IMR-90 (cell line): ENCODE data around the gene PYGL. TPM values are rescaled to one million over a fixed set of nuclear protein-coding genes. Genes with fewer than 3 reads are reported as not detected.

Experiments
- ATAC-seq: fragments of 200-7000 bp; cut with Tn5 transposase; 2 replicates; pipeline ENCODE4 v1.9.1; 2020; ENCODE audit warnings: low read depth, mild to moderate bottlenecking, moderate library complexity
- BruUV-seq: library from RNA; stranded (reverse); fragments of 400-500 nt; replicated peaks from 2 replicates; lab custom pipeline; 2021; lab: Mats Ljungman, UMichigan
- CTCF ChIA-PET: fragments of 300-600 bp; formaldehyde crosslinking; extraction: SDS; loops from one replicate; lab custom pipeline; 2021; ENCODE audit warnings: antibody characterized with exemption; lab: Yijun Ruan, JAX
- POLR2A ChIA-PET: fragments of 300-600 bp; sonication (Branson Sonifier 250); formaldehyde crosslinking; loops from one replicate; lab custom pipeline; 2022; ENCODE audit warnings: antibody characterized with exemption; ENCODE audit not compliant: unreplicated experiment; lab: Charles Lee
- DNase-seq: peaks from one replicate; pipeline ENCODE4 v3.0.0; 2013
- H2AFZ ChIP-seq: replicated peaks from 2 replicates; pipeline ENCODE3; 2013; ENCODE audit warnings: low read length, mild to moderate bottlenecking; ENCODE audit not compliant: poor library complexity
- H2AK5ac ChIP-seq: 2 replicates; pipeline ENCODE4 v1.6.1; 2013; ENCODE audit warnings: low read depth, low read length, inconsistent platforms
- H2AK9ac ChIP-seq: replicated peaks from 2 replicates; pipeline ENCODE3; 2013; ENCODE audit warnings: mild to moderate bottlenecking, low read depth, low read length, moderate library complexity; ENCODE audit not compliant: poor library complexity
- H2BK120ac ChIP-seq: 2 replicates; pipeline ENCODE4 v1.6.1; 2013; ENCODE audit warnings: low read depth, low read length, inconsistent platforms
- H2BK15ac ChIP-seq: 3 replicates; pipeline ENCODE4 v1.6.1; 2013; ENCODE audit warnings: low read depth, low read length, inconsistent platforms
- H2BK20ac ChIP-seq: 2 replicates; pipeline ENCODE4 v1.6.1; 2013; ENCODE audit warnings: low read depth, mild to moderate bottlenecking, inconsistent platforms, low read length, moderate library complexity
- H2BK5ac ChIP-seq: 2 replicates; pipeline ENCODE4 v1.6.1; 2013; ENCODE audit warnings: mild to moderate bottlenecking, low read depth, low read length, inconsistent platforms; ENCODE audit not compliant: poor library complexity, severe bottlenecking
- H3K14ac ChIP-seq: replicated peaks from 2 replicates; pipeline ENCODE4 v1.6.1; 2013; ENCODE audit warnings: low read depth, low read length, inconsistent platforms
- H3K18ac ChIP-seq: 2 replicates; pipeline ENCODE4 v1.6.1; 2013; ENCODE audit warnings: low read depth, low read length, control low read depth
- H3K23ac ChIP-seq: 2 replicates; pipeline ENCODE4 v1.6.1; 2013; ENCODE audit warnings: low read depth, low read length, inconsistent platforms
- H3K27ac ChIP-seq: 2 replicates; pipeline ENCODE4 v1.5.1; 2013; ENCODE audit warnings: mild to moderate bottlenecking, control low read depth, low read length; ENCODE audit not compliant: insufficient read depth
- H3K27me3 ChIP-seq: 2 replicates; pipeline ENCODE4 v1.6.1; 2013; ENCODE audit warnings: low read length; ENCODE audit not compliant: control insufficient read depth, insufficient read depth
- H3K36me3 ChIP-seq: 2 replicates; pipeline ENCODE4 v1.6.1; 2013; ENCODE audit warnings: low read length, mixed read lengths; ENCODE audit not compliant: control insufficient read depth, insufficient read depth
- H3K4ac ChIP-seq: 2 replicates; pipeline ENCODE4 v1.6.1; 2013; ENCODE audit warnings: low read depth, low read length, inconsistent platforms
- H3K4me1 ChIP-seq: 2 replicates; pipeline ENCODE4 v1.6.1; 2013; ENCODE audit warnings: low read length, mixed read lengths; ENCODE audit not compliant: control insufficient read depth, insufficient read depth
- H3K4me2 ChIP-seq: 2 replicates; pipeline ENCODE4 v1.6.1; 2013; ENCODE audit warnings: low read depth, mild to moderate bottlenecking, control low read depth, low read length, moderate library complexity
- H3K4me3 ChIP-seq: 2 replicates; pipeline ENCODE4 v1.5.1; 2013; ENCODE audit warnings: low read depth, mild to moderate bottlenecking, control low read depth, low read length, moderate library complexity; ENCODE audit not compliant: insufficient read depth
- H3K56ac ChIP-seq: 2 replicates; pipeline ENCODE4 v1.6.1; 2013; ENCODE audit warnings: low read length, inconsistent platforms; ENCODE audit not compliant: insufficient read depth; ENCODE audit errors: extremely low read depth
- H3K79me1 ChIP-seq, 2 experiments: 2 replicates each; pipeline ENCODE4 v1.6.1; 2013; ENCODE audit warnings: low read length in 2 of 2, inconsistent platforms in 1 of 2, low read depth in 1 of 2
- H3K9ac ChIP-seq: 2 replicates; pipeline ENCODE4 v1.6.1; 2013; ENCODE audit warnings: low read depth, low read length, control low read depth
- H3K9me1 ChIP-seq: 2 replicates; pipeline ENCODE4 v1.6.1; 2013; ENCODE audit warnings: low read length, inconsistent platforms; ENCODE audit not compliant: insufficient read depth
- H3K9me3 ChIP-seq: 2 replicates; pipeline ENCODE4 v1.6.1; 2013; ENCODE audit warnings: low read length; ENCODE audit not compliant: control insufficient read depth, insufficient read depth
- H4K20me1 ChIP-seq: 2 replicates; pipeline ENCODE4 v1.6.1; 2013; ENCODE audit warnings: low read length, inconsistent platforms; ENCODE audit not compliant: insufficient read depth
- H4K5ac ChIP-seq: 2 replicates; pipeline ENCODE4 v1.6.1; 2013; ENCODE audit warnings: mild to moderate bottlenecking, low read depth, low read length, control low read depth
- H4K8ac ChIP-seq, 2 experiments: 2 replicates each; pipeline ENCODE4 v1.6.1; 2013; ENCODE audit warnings: low read depth in 2 of 2, low read length in 2 of 2, control low read depth in 1 of 2, inconsistent platforms in 1 of 2
- H4K91ac ChIP-seq: 2 replicates; pipeline ENCODE4 v1.6.1; 2013; ENCODE audit warnings: low read depth, low read length, inconsistent platforms; ENCODE audit not compliant: insufficient read depth
- BHLHE40 ChIP-seq: fragments of 150-350 bp; IDR thresholded peaks from 2 replicates; pipeline ENCODE4 v1.6.1; 2016; ENCODE audit warnings: mild to moderate bottlenecking, low read depth, low read length
- CEBPB ChIP-seq: IDR thresholded peaks from 2 replicates; pipeline ENCODE4 v1.6.1; 2012; ENCODE audit warnings: low read depth, low read length, improper control_type of control experiment
- CHD1 ChIP-seq: IDR thresholded peaks from 2 replicates; pipeline ENCODE4 v1.6.1; 2012; ENCODE audit warnings: low read depth, low read length, improper control_type of control experiment
- FOS ChIP-seq: fragments of 150-350 bp; IDR thresholded peaks from 2 replicates; pipeline ENCODE4 v1.6.1; 2016; ENCODE audit warnings: low read depth, low read length
- MXI1 ChIP-seq: IDR thresholded peaks from 2 replicates; pipeline ENCODE4 v1.6.1; 2012; ENCODE audit warnings: low read depth, mild to moderate bottlenecking, low read length, moderate library complexity, borderline replicate concordance
- NFE2L2 ChIP-seq: fragments of 150-350 bp; IDR thresholded peaks from 2 replicates; pipeline ENCODE4 v1.6.1; 2016; ENCODE audit warnings: low read depth, mild to moderate bottlenecking, low read length
- RCOR1 ChIP-seq: IDR thresholded peaks from 2 replicates; pipeline ENCODE4 v1.6.1; 2012; ENCODE audit warnings: mild to moderate bottlenecking, low read length, improper control_type of control experiment; ENCODE audit not compliant: insufficient replicate concordance
- RFX5 ChIP-seq: IDR thresholded peaks from 2 replicates; pipeline ENCODE4 v1.8.0; 2012; ENCODE audit warnings: low read depth, mild to moderate bottlenecking, low read length, moderate library complexity
- SMC3 ChIP-seq: fragments of 150-350 bp; IDR thresholded peaks from 2 replicates; pipeline ENCODE4 v1.6.1; 2016; ENCODE audit warnings: low read depth, mild to moderate bottlenecking, antibody characterized with exemption, low read length, moderate library complexity
- USF2 ChIP-seq: fragments of 150-350 bp; IDR thresholded peaks from 2 replicates; pipeline ENCODE4 v1.6.1; 2017; ENCODE audit warnings: mild to moderate bottlenecking, antibody characterized with exemption, low read length, low read depth
- WGBS, 2 experiments: methylation state at CpG; one replicate each; pipeline versions ENCODE4 v1.1.5 to v1.1.7; 2013; ENCODE audit warnings: missing lambda C conversion rate in 2 of 2; ENCODE audit not compliant: insufficient read length in 1 of 2; ENCODE audit errors: extremely low coverage in 2 of 2; 5-methylcytosine and 5-hydroxymethylcytosine counted together
- dilution Hi-C: fragments of 300-500 bp; cut with HindIII; formaldehyde crosslinking; loops from one replicate; pipeline ENCODE4 v1.14.3; 2018; ENCODE audit warnings: low sequenced_read_pairs; ENCODE audit not compliant: unreplicated experiment
- in situ Hi-C: fragments of 300-500 bp; cut with MboI; formaldehyde crosslinking; loops from 3 replicates; pipeline ENCODE4 v1.14.3; 2019; ENCODE audit warnings: low sequenced_read_pairs, inconsistent platforms, mixed read lengths
- intact Hi-C: fragments of 100-400 bp; cut with micrococcal nuclease; formaldehyde crosslinking; loops from 2 replicates; pipeline ENCODE4 v1.10.0; 2022
- polyA plus RNA-seq, 3 experiments: library from polyadenylated mRNA; depleted of rRNA; stranded (reverse); fragments of >200 nt; gene quantifications; 2 replicates each; pipeline ENCODE4 v1.2.3, GENCODE V29; 2012; ENCODE audit warnings: low replicate concordance in 1 of 3
- total RNA-seq: library from RNA; depleted of rRNA; stranded (reverse); fragments of >200 nt; gene quantifications from 2 replicates; pipeline ENCODE4 v1.2.3, GENCODE V29; 2012
- TF ChIP-seq, protein P1 (sequence below): fragments of 150-350 bp; IDR thresholded peaks from 2 replicates; pipeline ENCODE4 v1.6.1; 2016; ENCODE audit warnings: low read depth, mild to moderate bottlenecking, low read length, moderate library complexity, borderline replicate concordance
- TF ChIP-seq, protein P2 (sequence below): conservative IDR thresholded peaks from 2 replicates; pipeline ENCODE4 v1.5.1; 2012; ENCODE audit warnings: mild to moderate bottlenecking, low read depth, low read length, improper control_type of control experiment

Gene PYGL
- total and polyA plus RNA-seq, 2 of the 4 experiments (the other 2 are of a cell fraction): 52.3 to 70.4 TPM

DNA sequence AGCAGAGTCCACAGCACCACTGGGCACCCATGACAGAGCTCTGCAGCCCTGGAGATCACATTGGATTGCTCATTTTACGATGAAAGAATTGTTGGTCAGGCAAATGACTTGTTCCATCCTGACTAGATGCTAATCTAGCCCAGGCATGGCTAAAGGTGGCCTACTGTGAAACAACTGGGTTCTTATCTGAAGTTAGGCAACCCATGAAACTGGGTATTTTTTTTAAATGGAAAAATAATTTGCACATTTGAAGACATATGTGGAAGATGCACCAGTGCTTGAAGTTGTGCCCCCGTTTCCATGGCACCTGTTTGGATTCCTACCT, 8.3 kb downstream of the PYGL start:
- H2AK9ac ChIP-seq: no peak overlapping the region
- no peak overlapping the region for H2BK120ac ChIP-seq
- H4K91ac ChIP-seq: no peak overlapping the region
- no peaks in the 10 kb centered on the region; the same call in 1 of the 2 replicates for H4K20me1 ChIP-seq
- no peak overlapping the region for H2BK5ac ChIP-seq
- H2BK15ac ChIP-seq: no peak overlapping the region
- CTCF ChIA-PET: no interaction called here
- H2AK5ac ChIP-seq: no peak overlapping the region
- peaks cover 7 to 11% of the 10 kb centered on the region in 2 experiments; a peak in 3 of 4 replicates for H3K79me1 ChIP-seq
- no peak overlapping the region for H4K8ac ChIP-seq
- in situ Hi-C loops (no loop called here), intact Hi-C loops (loop anchor here (10.0 kb wide), 1 partner anchor 281 kb away; no protein-coding TSS in a partner anchor), dilution Hi-C loops (no loop called here)
- H3K9me3 ChIP-seq: no peaks in the 10 kb centered on the region
- no peak overlapping the region for H3K56ac ChIP-seq
- H3K14ac ChIP-seq: no peak overlapping the region
- peaks cover 15% of the 10 kb centered on the region for H3K36me3 ChIP-seq
- DNase-seq (no peak), ATAC-seq (no peak)
- H2BK20ac ChIP-seq: no peak overlapping the region; the same call in 1 of the 2 replicates
- H3K27ac ChIP-seq: no peak overlapping the region
- WGBS, 2 experiments: 89% methylated on average over 1 of the region's 2 CpGs; no CpG with 5 or more reads in 1 of the 2 experiments
- no peak overlapping the region for H3K18ac ChIP-seq
- peaks cover 3% of the 10 kb centered on the region; the same call in 1 of the 2 replicates for H3K4me1 ChIP-seq
- no peak overlapping the region for H3K4me3 ChIP-seq
- no peak overlapping the region for H3K4me2 ChIP-seq
- H3K4ac ChIP-seq: no peak overlapping the region
- no peak overlapping the region for H2AFZ ChIP-seq
- POLR2A ChIA-PET: no interaction called here
- no peak overlapping the region for H3K9ac ChIP-seq
- BruUV-seq: no TSS peak
- H3K27me3 ChIP-seq: no peaks in the 10 kb centered on the region
- TF ChIP-seq CHD1: no peak
- no peak for TF ChIP-seq MXI1
- no peak for TF ChIP-seq CEBPB
- TF ChIP-seq FOS: no peak
- TF ChIP-seq USF2: no peak
- TF ChIP-seq SMC3: no peak
- TF ChIP-seq, protein P1, sequence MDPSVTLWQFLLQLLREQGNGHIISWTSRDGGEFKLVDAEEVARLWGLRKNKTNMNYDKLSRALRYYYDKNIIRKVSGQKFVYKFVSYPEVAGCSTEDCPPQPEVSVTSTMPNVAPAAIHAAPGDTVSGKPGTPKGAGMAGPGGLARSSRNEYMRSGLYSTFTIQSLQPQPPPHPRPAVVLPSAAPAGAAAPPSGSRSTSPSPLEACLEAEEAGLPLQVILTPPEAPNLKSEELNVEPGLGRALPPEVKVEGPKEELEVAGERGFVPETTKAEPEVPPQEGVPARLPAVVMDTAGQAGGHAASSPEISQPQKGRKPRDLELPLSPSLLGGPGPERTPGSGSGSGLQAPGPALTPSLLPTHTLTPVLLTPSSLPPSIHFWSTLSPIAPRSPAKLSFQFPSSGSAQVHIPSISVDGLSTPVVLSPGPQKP: no peak
- TF ChIP-seq RCOR1: no peak
- no peak for TF ChIP-seq RFX5
- no peak for TF ChIP-seq NFE2L2
- TF ChIP-seq, protein P2, sequence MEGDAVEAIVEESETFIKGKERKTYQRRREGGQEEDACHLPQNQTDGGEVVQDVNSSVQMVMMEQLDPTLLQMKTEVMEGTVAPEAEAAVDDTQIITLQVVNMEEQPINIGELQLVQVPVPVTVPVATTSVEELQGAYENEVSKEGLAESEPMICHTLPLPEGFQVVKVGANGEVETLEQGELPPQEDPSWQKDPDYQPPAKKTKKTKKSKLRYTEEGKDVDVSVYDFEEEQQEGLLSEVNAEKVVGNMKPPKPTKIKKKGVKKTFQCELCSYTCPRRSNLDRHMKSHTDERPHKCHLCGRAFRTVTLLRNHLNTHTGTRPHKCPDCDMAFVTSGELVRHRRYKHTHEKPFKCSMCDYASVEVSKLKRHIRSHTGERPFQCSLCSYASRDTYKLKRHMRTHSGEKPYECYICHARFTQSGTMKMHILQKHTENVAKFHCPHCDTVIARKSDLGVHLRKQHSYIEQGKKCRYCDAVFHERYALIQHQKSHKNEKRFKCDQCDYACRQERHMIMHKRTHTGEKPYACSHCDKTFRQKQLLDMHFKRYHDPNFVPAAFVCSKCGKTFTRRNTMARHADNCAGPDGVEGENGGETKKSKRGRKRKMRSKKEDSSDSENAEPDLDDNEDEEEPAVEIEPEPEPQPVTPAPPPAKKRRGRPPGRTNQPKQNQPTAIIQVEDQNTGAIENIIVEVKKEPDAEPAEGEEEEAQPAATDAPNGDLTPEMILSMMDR: no peak
- TF ChIP-seq BHLHE40: no peak
- H3K23ac ChIP-seq: no peak overlapping the region
- H4K5ac ChIP-seq: no peak overlapping the region
- H3K9me1 ChIP-seq: peaks cover 15% of the 10 kb centered on the region
